Keratinocyte (primary cell): ENCODE results near the gene DCP2.

Source experiments
- CTCF ChIP-seq, 3 experiments: IDR thresholded peaks in 1 of 3; conservative IDR thresholded peaks in 1 of 3; optimal IDR thresholded peaks in 1 of 3; 2 replicates in 2 of 3; 3 replicates in 1 of 3; pipeline versions ENCODE3 to v1.5.1; 2011; ENCODE audit warnings: low read length in 3 of 3, mild to moderate bottlenecking in 3 of 3, moderate library complexity in 2 of 3, control low read depth in 1 of 3, inconsistent platforms in 1 of 3; ENCODE audit not compliant: insufficient read depth in 2 of 3; ENCODE audit errors: extremely low read depth in 1 of 3
- EZH2 ChIP-seq: IDR thresholded peaks from one replicate; pipeline ENCODE4 v1.6.1; 2012; ENCODE audit warnings: inconsistent platforms, mild to moderate bottlenecking, low read length, moderate library complexity

- TF ChIP-seq CTCF (optimal IDR thresholded peaks at IDR 0.05 in 1 of 3, IDR thresholded peaks at IDR 0.05 in 1 of 3, conservative IDR thresholded peaks at IDR 0.05 in 1 of 3; ENCODE audit: extremely low read depth in 1 of 3, insufficient read depth in 2 of 3, low read length in 3 of 3) (no peak), EZH2 (no peak)
Measured at GRCh38 chr5:113036321-113036720, 59.7 kb downstream of the DCP2 start.
